Lung (tissue), 12 donors: ENCODE results near the gene AKAP10. TPM values are rescaled to one million over a fixed set of nuclear protein-coding genes. Genes with fewer than 3 reads are reported as not detected.

Experiments
- ATAC-seq: fragments of 200-7000 bp; cut with Tn5 transposase; one replicate; pipeline ENCODE4 v1.9.1; 2020; ENCODE audit warnings: moderate number of reproducible peaks; ENCODE audit not compliant: insufficient read depth, low FRiP score
- DNase-seq, 3 donors: peaks; one replicate each; pipeline ENCODE4 v3.0.0-alpha.2; 2013 to 2017
- H3K27ac ChIP-seq, 2 donors: one replicate each; pipeline ENCODE4 v1.5.1; 2013; ENCODE audit warnings: mild to moderate bottlenecking in 2 of 2, moderate library complexity in 2 of 2, control low read depth in 1 of 2, inconsistent platforms in 1 of 2, low read depth in 1 of 2, low read length in 1 of 2
- H3K27me3 ChIP-seq, 3 donors: one replicate each; pipeline ENCODE4 v1.5.1; 2013; ENCODE audit warnings: low read length in 2 of 3; ENCODE audit not compliant: control insufficient read depth in 3 of 3, insufficient read depth in 3 of 3
- H3K36me3 ChIP-seq, 4 donors: one replicate each; pipeline ENCODE4 v1.5.1; 2013; ENCODE audit warnings: low read length in 4 of 4, mild to moderate bottlenecking in 1 of 4, moderate library complexity in 1 of 4; ENCODE audit not compliant: control insufficient read depth in 4 of 4, insufficient read depth in 4 of 4
- H3K4me1 ChIP-seq, 5 donors: one replicate each; pipeline ENCODE4 v1.5.1; 2013; ENCODE audit warnings: low read length in 5 of 5, mild to moderate bottlenecking in 2 of 5, moderate library complexity in 1 of 5; ENCODE audit not compliant: control insufficient read depth in 5 of 5, insufficient read depth in 5 of 5
- H3K4me3 ChIP-seq: one replicate; pipeline ENCODE4 v1.5.1; 2013; ENCODE audit warnings: mild to moderate bottlenecking, control low read depth, moderate library complexity
- H3K9ac ChIP-seq, 2 donors: one replicate each; pipeline ENCODE4 v1.5.1; 2013; ENCODE audit warnings: low read length in 2 of 2, control low read depth in 1 of 2; ENCODE audit not compliant: insufficient read depth in 1 of 2
- H3K9me3 ChIP-seq, 4 donors: one replicate each; pipeline ENCODE4 v1.5.1; 2013; ENCODE audit warnings: low read length in 3 of 4, mild to moderate bottlenecking in 1 of 4, moderate library complexity in 1 of 4; ENCODE audit not compliant: control insufficient read depth in 4 of 4, insufficient read depth in 3 of 4
- CTCF ChIP-seq: IDR thresholded peaks from 2 replicates; pipeline ENCODE4 v1.5.1; 2012; ENCODE audit warnings: mild to moderate bottlenecking; ENCODE audit errors: control extremely low read depth, extremely low read depth
- WGBS, 2 donors: extraction: QIAGEN DNeasy Blood & Tissue Kit; methylation state at CpG; one replicate each; pipeline ENCODE4 v1.1.7; 2013; 5-methylcytosine and 5-hydroxymethylcytosine counted together
- polyA plus RNA-seq, 2 donors: library from polyadenylated mRNA; stranded (reverse); fragments of 200-250 nt; gene quantifications; one replicate each; pipeline ENCODE4 v1.2.1, GENCODE V29; 2013
- total RNA-seq, 2 donors: library from RNA; depleted of rRNA in 1 of 2; stranded (reverse); fragments of >200 nt in 1 of 2; gene quantifications; one replicate each; pipeline ENCODE4 v1.2.1, GENCODE V29; 2014 to 2021
- donor health status: control.
- donor health status: control.
- donor health status: Bipolar disorder and iron deficiency.
- donor health status: healthy.
- donor health status: DM: yes; HTN: yes; CAD: no.

The AKAP10 gene
- total and polyA plus RNA-seq, 4 donors, result 5.8 to 49.8 (median 24.9) TPM

- Histone ChIP-seq H3K4me3 (no peak overlapping the region), H3K36me3 (peaks cover 16 to 46% (median 28%) of the 10 kb centered on the region in 4 donors), H3K4me1 (no peaks in the 10 kb centered on the region), H3K9ac (no peak overlapping the region), H3K9me3 (no peaks in the 10 kb centered on the region), H3K27me3 (no peaks in the 10 kb centered on the region), H3K27ac (no peak overlapping the region)
- no peak for ATAC-seq
- no peak for TF ChIP-seq CTCF
- no peak for DNase-seq
- WGBS, 2 donors, result 96 to 97% methylated on average over 6 of the region's 6 CpGs
Observed at GRCh38 chr17:19909139-19909538, 68.5 kb downstream of the AKAP10 start.

GRCh38 chr17:19905502-19905901, 72.1 kb downstream of the AKAP10 start:
- WGBS, 2 donors, result 56 to 62% methylated on average over 5 of the region's 5 CpGs
- Histone ChIP-seq H3K9me3 (no peaks in the 10 kb centered on the region), H3K4me1 (peaks cover 0 to 5% (median 0%) of the 10 kb centered on the region in 5 donors), H3K36me3 (peaks cover 14 to 41% (median 26%) of the 10 kb centered on the region in 4 donors), H3K27me3 (no peaks in the 10 kb centered on the region), H3K27ac (no peak overlapping the region), H3K4me3 (no peak overlapping the region), H3K9ac (no peak overlapping the region)
- no peak for DNase-seq
- TF ChIP-seq CTCF, result no peak
- ATAC-seq, result peak; percentile 16

GRCh38 chr17:19904924-19905323, 72.7 kb downstream of the AKAP10 start:
- no peaks in the 10 kb centered on the region for H3K9me3 ChIP-seq
- no peak overlapping the region for H3K4me3 ChIP-seq
- DNase-seq (no peak), ATAC-seq (no peak)
- H3K36me3 ChIP-seq, result peaks cover 14 to 40% (median 26%) of the 10 kb centered on the region in 4 donors
- no peak overlapping the region for H3K9ac ChIP-seq
- H3K27me3 ChIP-seq, result no peaks in the 10 kb centered on the region
- WGBS, 2 donors, result 81 to 93% methylated on average over 5 of the region's 5 CpGs
- no peak overlapping the region for H3K27ac ChIP-seq
- no peak for TF ChIP-seq CTCF
- H3K4me1 ChIP-seq, result peaks cover 0 to 5% (median 0%) of the 10 kb centered on the region in 5 donors

- Histone ChIP-seq H3K27ac (no peak overlapping the region), H3K4me3 (no peak overlapping the region), H3K36me3 (peaks cover 14 to 35% (median 24%) of the 10 kb centered on the region in 4 donors), H3K9me3 (no peaks in the 10 kb centered on the region), H3K9ac (no peak overlapping the region), H3K27me3 (no peaks in the 10 kb centered on the region), H3K4me1 (peaks cover 0 to 7% (median 0%) of the 10 kb centered on the region in 5 donors)
- no peak for TF ChIP-seq CTCF
- DNase-seq (no peak), ATAC-seq (no peak)
Observed at GRCh38 chr17:19904412-19904811, 73.2 kb downstream of the AKAP10 start.
